Measurements from ENCODE around the gene SLC25A48.

DNA sequence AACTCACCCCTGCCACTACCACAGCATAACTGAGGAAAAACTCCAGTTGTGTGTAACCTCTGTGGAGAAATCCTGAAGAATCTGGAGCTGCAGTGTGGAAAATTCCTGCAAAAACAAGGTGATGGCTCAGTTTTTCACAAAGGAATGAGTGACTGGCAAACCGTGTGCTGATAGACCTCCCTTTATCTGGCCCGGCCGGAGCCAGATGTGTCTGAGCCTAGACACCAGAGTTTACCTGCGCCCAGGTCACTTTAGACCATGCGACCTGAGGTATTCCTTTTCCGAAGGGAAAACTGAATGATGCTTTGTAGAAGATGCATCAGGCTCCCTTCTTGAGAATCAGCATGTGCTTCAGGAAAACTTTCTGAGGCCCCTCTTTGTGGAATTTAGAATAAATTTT, 16.2 kb downstream of the SLC25A48 start:
- TF ChIP-seq, protein P1, sequence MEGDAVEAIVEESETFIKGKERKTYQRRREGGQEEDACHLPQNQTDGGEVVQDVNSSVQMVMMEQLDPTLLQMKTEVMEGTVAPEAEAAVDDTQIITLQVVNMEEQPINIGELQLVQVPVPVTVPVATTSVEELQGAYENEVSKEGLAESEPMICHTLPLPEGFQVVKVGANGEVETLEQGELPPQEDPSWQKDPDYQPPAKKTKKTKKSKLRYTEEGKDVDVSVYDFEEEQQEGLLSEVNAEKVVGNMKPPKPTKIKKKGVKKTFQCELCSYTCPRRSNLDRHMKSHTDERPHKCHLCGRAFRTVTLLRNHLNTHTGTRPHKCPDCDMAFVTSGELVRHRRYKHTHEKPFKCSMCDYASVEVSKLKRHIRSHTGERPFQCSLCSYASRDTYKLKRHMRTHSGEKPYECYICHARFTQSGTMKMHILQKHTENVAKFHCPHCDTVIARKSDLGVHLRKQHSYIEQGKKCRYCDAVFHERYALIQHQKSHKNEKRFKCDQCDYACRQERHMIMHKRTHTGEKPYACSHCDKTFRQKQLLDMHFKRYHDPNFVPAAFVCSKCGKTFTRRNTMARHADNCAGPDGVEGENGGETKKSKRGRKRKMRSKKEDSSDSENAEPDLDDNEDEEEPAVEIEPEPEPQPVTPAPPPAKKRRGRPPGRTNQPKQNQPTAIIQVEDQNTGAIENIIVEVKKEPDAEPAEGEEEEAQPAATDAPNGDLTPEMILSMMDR (IDR thresholded peaks at IDR 0.05), result no peak
- TF ChIP-seq ZFX (IDR thresholded peaks at IDR 0.05; ENCODE audit: borderline replicate concordance), result no peak

Data from 22Rv1 (cell line).